Measurements from ENCODE around the gene TNS4.

TNS4 gene
- long read RNA-seq, result 0 reads

GRCh38 chr17:40501499-40501911 lies at the start of gene TNS4:
Gene TNS4 (minus strand): TSS chr17:40501623. CDS start chr17:40496425, 5,198 bp downstream.
- H3K27me3 ChIP-seq (ENCODE audit: insufficient read depth, poor library complexity, severe bottlenecking), result peaks cover 19% of the 10 kb centered on the region
- no peak within 1 kb of the TSS for H3K4me3 ChIP-seq (replicated peaks; ENCODE audit: insufficient read depth, low read length)
- no peak within 1 kb of the TSS for H3K27ac ChIP-seq (replicated peaks)
- no peak for DNase-seq (ENCODE audit: low read depth in 1 of 2, low spot score in 1 of 2)
- TF ChIP-seq REST (IDR thresholded peaks at IDR 0.05; ENCODE audit: insufficient replicate concordance, low read depth), result no peak
- no peak for TF ChIP-seq CTCF (IDR thresholded peaks at IDR 0.05; ENCODE audit: insufficient read depth, low read length)
- TF ChIP-seq GABPA (IDR thresholded peaks at IDR 0.05; ENCODE audit: low read depth), result no peak

- Histone ChIP-seq H3K4me3 (replicated peaks; ENCODE audit: insufficient read depth, low read length) (no peak overlapping the region), H3K27me3 (ENCODE audit: insufficient read depth, poor library complexity, severe bottlenecking) (no peaks in the 10 kb centered on the region), H3K27ac (replicated peaks) (no peak overlapping the region)
- no peak for DNase-seq (ENCODE audit: low read depth in 1 of 2, low spot score in 1 of 2)
- TF ChIP-seq SPI1 (IDR thresholded peaks at IDR 0.05; ENCODE audit: borderline replicate concordance, low read depth) (no peak), POLR2AphosphoS5 (IDR thresholded peaks at IDR 0.05; ENCODE audit: low read depth) (no peak), REST (IDR thresholded peaks at IDR 0.05; ENCODE audit: insufficient replicate concordance, low read depth) (no peak), GABPA (IDR thresholded peaks at IDR 0.05; ENCODE audit: low read depth) (no peak), CTCF (IDR thresholded peaks at IDR 0.05; ENCODE audit: insufficient read depth, low read length) (no peak)
These were observed 49.2 kb upstream of the TNS4 start for GRCh38 chr17:40550608-40551007.

- Histone ChIP-seq H3K27me3 (ENCODE audit: insufficient read depth, poor library complexity, severe bottlenecking) (no peaks in the 10 kb centered on the region), H3K4me3 (replicated peaks; ENCODE audit: insufficient read depth, low read length) (no peak overlapping the region), H3K27ac (replicated peaks) (no peak overlapping the region)
- DNase-seq (ENCODE audit: low read depth in 1 of 2, low spot score in 1 of 2), result no peak
- TF ChIP-seq CTCF (IDR thresholded peaks at IDR 0.05; ENCODE audit: insufficient read depth, low read length) (no peak), SPI1 (IDR thresholded peaks at IDR 0.05; ENCODE audit: borderline replicate concordance, low read depth) (no peak), REST (IDR thresholded peaks at IDR 0.05; ENCODE audit: insufficient replicate concordance, low read depth) (no peak), POLR2AphosphoS5 (IDR thresholded peaks at IDR 0.05; ENCODE audit: low read depth) (no peak), GABPA (IDR thresholded peaks at IDR 0.05; ENCODE audit: low read depth) (no peak)
These were observed 47.7 kb upstream of the TNS4 start for GRCh38 chr17:40548982-40549685.

Measured in HL-60 (cell line).